IPS-NIHi7 (cell line): ENCODE measurements around the gene CHRNA4.

Experiments
- DNase-seq: peaks from one replicate; pipeline ENCODE4 v3.0.0; 2012; ENCODE audit warnings: mixed read lengths; ENCODE audit errors: extremely low spot score

Gene CHRNA4

GRCh38 chr20:63334356-63334755, 26.8 kb downstream of the CHRNA4 start:
- DNase-seq, result no peak

GRCh38 chr20:63333241-63333836, 27.8 kb downstream of the CHRNA4 start:
- no peak for DNase-seq

- no peak for DNase-seq
Measured at GRCh38 chr20:63332488-63333240, 28.5 kb downstream of the CHRNA4 start.

GRCh38 chr20:63331741-63332400, 29.3 kb downstream of the CHRNA4 start:
- no peak for DNase-seq

GRCh38 chr20:63330940-63331339, 30.2 kb downstream of the CHRNA4 start:
- peak; percentile 55 for DNase-seq

- no peak for DNase-seq
Measured at GRCh38 chr20:63330084-63330760, 30.9 kb downstream of the CHRNA4 start.

GRCh38 chr20:63329331-63330083, 31.6 kb downstream of the CHRNA4 start:
- DNase-seq, result no peak

GRCh38 chr20:63328718-63329275, 32.4 kb downstream of the CHRNA4 start:
- DNase-seq, result no peak

- DNase-seq, result no peak
Measured at GRCh38 chr20:63328026-63328700, 33.0 kb downstream of the CHRNA4 start.

GRCh38 chr20:63327231-63327745, 33.9 kb downstream of the CHRNA4 start:
- no peak for DNase-seq

GRCh38 chr20:63326314-63327230, 34.6 kb downstream of the CHRNA4 start:
- DNase-seq, result no peak

- no peak for DNase-seq
Measured at GRCh38 chr20:63325554-63326313, 35.4 kb downstream of the CHRNA4 start.

- no peak for DNase-seq
Measured at GRCh38 chr20:63325021-63325471, 36.1 kb downstream of the CHRNA4 start.

GRCh38 chr20:63323357-63323981, 37.7 kb downstream of the CHRNA4 start:
- no peak for DNase-seq

GRCh38 chr20:63322933-63323273, 38.2 kb downstream of the CHRNA4 start:
- DNase-seq, result no peak

- no peak for DNase-seq
Measured at GRCh38 chr20:63322146-63322932, 38.8 kb downstream of the CHRNA4 start.

GRCh38 chr20:63321148-63321831, 39.9 kb downstream of the CHRNA4 start:
- no peak for DNase-seq
